ENCODE measurements around the gene PNPO.

Gene PNPO

DNA sequence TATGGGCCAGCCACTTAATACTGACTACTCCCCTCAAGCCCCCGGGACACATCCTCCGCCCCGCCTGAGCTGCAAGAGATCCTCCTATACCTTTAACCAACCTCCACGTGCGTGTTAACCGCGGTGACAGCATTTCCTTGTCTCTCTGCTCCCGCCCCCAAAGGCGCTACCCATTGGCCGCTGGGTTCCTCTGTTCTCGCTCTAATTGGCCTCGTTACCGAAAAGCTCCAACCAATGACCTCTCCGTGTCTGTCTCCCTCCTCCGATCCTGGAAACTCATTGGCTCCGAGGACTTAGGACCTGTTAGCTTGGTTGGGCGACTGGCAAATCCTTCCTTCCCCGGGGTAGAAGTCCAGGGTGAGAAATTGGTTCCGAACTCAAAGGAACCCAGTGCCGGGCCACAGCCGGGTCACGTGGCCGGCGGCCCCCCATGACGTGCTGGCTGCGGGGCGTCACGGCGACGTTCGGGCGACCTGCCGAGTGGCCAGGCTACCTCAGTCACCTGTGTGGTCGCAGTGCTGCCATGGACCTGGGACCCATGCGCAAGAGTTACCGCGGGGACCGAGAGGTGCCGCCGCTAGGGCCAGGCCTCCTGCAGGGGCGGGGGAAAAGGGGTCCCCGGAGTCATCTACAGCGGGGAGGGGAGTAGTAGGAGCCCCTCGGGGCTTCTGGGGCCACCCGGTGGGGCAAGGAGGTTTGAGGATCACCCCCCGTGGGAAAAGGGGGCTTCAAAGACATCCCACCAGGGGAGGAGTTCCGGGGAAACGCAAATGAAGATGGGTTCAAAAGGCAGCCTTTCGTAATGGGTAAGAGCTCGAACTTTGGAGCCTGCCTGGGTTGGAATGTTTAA is at the start of gene PNPO:
TSS of gene PNPO (plus strand) at position 326 of the 850 bp plus-strand sequence. CDS start at position 431, 105 bp downstream.
- peak; percentile 95 for DNase-seq

DNA sequence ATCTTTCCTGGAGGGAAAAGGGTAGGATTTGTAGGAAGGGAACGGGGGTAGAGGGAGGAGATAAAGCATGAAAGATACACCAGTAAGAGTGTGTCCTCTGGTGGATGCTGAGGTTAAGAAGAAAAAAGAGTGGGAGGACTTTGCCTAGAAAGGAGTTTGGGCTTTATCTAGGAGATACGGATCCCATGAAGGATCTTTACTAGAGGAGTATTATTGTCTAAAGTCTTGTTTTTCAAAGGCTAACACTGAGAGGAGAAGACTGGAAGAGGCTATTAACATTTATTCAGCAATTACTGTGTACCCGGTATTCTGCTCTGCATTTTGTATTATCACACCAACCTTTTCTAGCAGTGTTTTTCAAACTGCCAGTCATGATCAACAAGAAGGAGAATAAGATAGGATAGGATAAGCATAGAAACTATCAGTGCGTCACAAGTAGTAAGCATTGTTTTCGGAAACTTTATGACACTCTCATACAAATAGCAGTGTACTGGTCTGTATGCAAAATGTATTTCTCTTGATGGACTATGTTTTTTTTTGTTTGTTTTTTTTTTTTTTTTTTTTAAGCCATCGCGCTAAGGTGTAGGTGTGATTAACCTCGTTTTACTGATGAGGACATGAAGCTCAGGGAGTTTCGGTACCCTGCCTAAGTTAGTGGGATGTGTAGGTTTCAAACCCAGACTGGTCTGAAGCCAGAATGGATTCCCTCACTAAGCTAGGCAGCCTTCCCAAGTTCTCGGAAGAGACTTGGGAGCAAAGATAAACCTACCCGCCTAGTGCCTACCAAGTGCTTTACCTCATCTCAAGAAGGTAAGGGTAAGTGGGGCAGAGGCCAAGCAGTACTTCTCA is 46.6 kb upstream of the PNPO start:
- DNase-seq, result no peak

DNA sequence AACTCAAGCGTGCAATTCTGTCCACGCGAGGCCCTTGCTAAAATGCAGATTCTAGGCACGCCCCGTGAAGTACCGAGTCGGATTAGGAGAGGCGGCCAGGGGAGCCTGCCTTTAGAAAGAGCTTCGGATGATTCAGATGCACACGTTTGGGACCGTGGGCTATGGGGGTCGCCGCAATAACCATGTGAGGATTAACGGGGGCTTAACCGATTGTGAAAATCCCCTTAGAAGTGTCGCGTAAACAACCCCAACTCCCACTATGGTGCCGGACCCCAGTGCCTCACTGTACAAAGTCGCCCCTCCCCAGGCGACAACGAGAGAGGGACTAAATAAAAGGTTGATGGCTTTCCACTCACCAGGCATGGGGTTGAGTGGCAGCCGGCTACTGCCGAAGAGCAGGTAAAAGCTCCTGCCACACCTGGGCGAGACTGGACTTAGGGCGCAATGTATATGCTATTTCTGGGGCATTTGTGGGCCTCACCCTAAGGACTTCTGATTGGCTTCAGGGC is 46.0 kb upstream of the PNPO start:
- no peak for DNase-seq

DNA sequence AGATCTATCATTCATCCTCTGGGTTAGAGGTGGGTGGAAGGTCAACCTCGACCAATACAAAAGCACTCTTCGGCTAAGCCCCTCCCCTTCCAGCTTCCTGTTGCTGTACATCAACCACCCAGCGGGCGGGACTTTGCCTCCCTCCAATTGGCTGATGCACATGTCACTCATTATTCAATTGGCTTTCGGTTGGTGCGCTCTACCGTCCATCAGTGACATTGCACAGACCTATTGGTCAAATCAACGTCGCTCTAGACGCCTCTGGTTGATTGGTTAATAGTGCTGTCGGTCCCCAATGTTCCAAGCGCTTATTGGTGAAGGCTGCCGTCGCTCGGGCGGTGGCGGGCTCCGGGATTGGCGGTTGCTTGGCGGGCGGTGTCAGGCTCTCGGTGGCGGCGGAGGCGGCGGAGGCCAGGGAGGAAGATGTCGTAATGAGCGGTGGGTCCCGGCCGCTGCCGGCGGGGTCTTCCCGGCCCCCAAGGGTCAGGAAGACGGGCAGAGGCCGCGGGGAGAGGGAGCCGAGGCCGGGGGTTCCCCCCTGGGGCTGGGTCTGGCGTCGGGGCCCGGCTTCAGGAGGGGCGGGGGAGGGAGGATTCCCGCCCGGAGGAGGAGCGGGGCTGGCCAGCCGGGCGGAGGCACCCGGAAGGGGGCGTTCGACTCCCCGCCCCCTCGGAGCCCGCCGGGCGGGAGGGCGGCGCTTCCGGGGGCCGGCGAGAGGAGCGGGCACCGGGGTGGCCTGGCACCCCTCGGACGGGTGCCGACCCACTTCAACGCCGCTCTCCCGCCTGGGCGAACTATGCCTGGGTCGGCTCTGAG is 45.3 kb upstream of the PNPO start, which contains the start of gene SP2:
TSS of gene SP2 (plus strand) at position 381 of the 816 bp plus-strand sequence. CDS start at position 432, 51 bp downstream.
- DNase-seq, result peak; percentile 100

DNA sequence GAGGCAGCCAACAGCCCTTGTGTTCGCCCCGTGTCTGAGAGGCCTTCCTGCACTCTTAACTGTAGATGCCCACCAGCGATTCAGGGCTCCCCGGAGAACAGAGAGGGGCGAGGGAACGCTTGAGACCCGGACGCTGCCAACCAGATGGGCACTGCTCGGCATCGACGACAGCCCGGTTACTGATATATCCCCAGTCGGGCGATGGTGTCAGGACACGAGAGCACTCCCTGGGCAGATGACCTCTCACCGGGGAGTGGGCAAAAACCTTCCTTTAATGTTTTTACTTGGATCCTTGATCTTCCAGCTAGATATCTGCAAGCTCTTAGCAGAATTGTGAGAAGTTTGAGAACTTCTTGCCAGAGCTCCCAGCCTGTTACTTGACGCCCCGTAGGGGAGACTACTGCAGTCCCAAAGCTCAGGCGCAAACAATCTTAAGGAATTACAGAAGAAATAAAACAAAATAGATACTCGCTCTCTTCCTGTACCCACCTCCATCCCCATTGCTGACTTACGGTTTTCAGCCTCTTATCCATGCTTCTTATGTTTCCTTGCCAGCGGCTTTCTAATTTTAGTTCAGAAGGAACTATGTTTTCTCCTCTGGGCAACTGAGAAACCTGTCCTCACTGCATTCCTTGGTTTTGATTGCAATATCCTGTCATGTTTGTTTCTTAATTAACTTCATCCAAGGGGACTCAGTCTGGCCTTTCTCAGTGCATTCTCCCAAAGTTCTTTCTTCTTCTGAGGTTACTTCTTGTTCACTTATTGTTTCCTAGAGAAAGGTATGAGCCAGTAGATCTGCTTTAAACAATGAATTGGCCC is 44.5 kb upstream of the PNPO start:
- DNase-seq, result no peak

DNA sequence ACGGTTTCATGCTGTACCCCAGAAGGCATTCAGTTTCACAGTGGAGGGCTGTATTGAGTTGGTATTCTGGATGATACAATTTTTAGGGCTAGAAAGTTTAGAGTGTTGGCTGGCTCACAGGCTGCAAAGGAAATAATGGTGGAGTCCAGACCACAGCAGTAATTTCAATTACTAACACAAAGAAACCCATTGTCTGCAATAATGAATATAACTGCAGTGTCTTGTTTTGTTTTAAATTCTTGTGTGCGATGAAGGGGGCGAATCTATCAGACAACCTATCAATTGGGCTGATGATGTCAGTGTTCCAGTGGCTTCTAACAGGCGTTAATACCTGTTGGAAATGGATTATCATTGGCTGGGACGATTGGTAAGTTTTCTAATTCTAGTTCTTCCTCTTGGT is 43.8 kb upstream of the PNPO start:
- no peak for DNase-seq

DNA sequence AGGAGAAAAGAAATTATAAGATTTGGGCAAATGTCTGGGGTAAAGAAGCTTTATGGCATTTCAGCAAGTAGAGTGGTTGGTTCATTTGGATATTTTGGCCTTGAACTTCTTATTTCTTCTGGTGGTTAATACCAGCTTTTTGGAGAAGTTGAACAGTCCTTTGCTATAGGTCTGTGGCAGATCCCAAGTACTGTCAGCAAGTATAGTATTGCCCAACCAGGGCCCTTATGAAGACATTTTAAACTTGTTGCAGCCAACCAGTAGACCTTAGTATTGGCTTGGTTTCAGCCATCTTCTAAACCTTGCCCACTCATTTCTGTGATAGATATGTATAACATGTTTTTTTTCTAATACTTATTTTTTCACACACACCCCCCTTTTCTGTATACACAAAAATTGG is 43.1 kb upstream of the PNPO start:
- DNase-seq, result no peak

DNA sequence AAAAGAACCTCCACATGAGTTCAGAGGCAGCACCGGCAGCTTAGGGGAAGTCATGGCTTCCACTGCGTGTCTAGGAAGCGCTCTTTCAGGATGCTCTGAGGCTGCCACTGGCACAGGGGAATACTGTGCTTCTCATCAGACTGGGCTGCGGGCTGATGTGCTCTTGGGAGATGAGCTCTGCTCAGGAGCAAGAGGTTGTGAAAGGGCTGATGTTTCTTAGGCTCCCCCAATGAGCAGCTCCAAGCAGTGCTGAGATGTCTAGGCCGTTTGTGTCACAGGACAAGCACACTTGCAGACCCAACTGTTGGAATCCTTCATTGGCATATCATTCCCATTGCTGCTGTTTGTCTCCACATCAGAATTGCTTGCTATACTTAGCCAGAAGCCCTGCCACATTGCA is 41.7 kb upstream of the PNPO start:
- DNase-seq, result no peak

DNA sequence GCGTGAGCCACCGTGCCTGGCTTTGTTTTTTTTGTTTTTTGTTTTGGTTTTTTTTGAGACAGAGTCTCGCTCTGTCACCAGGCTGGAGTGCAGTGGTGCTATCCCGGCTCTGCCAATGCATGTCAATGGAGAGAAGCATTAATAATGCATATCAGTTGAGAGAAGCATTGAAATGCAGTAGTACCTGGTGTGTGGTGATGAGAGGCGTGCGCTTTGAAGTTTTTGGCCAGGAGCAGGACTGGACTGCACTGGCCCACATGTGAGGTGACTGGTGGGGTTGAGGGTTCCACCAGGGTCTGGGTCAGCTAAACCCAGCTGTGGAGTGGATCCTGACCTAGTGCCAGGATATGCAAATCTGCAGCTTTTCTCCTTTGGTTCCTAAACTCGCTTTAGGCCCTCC is 39.9 kb upstream of the PNPO start:
- no peak for DNase-seq

DNA sequence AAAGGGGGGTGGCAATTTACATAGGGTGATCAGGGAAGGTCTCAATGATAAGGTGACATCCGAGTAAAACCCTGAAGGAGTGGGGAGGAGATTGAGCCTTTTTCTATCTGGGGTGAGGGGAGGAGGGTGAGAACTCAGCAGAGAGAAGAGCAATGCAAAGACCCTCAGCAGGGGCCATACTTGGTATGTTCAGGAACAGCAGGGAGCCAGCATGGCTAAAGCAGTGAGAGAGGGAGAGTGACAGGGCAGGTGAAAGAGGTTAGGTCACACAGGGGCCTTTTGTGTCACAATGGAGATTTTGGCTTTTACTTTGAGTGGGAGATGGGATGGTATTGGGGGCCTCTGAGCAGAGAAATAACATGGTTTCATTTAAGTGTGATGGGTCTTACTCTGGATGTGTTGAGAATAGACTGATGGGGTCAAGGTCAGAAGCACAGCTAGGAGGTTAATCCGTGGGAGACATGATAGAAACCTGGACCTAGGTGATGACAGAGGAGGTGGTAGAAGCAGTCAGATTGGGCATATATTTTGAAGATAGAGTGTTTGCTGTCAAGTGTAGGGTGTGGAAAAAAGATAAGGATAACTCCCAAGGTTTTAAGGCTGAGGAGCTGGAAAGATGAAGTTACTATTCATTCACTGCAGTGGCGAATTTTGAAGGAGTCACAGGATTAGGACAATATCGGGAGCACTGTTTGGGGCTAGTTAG is 39.2 kb upstream of the PNPO start:
- DNase-seq, result no peak

DNA sequence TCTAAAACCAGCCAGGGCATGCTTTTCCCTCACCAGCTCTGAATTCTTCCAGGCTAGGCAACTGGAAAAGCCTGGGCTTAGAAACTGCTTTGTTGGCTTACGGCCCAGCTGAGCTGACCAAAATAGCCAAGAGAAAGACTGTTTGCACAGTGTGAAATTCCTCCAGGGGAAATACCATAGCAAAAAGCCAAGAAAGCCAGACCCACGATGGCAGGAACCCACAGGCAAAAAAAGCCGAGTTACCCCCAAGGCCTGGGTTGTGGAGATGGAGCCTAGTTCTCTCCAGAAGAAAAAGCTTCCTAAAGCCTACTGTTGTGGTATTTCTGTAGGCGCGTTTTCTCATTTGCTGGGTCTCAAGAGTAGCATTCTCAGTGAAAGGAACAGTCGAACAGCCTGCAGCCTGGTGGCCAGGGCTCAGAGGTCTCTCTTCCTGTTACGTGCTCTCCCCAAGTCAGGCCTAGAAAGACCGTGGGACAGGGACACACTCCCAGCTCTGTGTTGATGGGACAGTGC is 36.1 kb upstream of the PNPO start:
- DNase-seq, result no peak

DNA sequence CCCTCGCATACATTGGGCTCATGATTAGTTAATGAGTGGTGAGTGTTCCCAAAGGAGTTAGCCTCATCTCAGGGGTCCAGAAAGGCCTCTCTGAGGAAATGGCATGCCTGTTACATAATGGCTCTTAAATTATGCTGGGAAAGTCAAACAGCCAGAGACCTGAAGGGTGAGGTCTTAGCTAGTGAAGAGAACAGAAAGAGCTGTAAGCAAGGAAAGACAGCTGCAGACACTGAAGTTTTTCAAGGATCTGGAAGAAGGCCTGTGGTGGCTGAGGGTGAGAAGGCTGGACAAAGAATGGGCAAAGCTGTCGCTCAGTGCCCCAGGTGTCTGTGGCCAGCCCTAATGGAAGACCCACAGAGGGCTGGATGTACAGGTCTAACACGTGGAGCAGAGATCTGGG is 34.9 kb upstream of the PNPO start:
- no peak for DNase-seq

DNA sequence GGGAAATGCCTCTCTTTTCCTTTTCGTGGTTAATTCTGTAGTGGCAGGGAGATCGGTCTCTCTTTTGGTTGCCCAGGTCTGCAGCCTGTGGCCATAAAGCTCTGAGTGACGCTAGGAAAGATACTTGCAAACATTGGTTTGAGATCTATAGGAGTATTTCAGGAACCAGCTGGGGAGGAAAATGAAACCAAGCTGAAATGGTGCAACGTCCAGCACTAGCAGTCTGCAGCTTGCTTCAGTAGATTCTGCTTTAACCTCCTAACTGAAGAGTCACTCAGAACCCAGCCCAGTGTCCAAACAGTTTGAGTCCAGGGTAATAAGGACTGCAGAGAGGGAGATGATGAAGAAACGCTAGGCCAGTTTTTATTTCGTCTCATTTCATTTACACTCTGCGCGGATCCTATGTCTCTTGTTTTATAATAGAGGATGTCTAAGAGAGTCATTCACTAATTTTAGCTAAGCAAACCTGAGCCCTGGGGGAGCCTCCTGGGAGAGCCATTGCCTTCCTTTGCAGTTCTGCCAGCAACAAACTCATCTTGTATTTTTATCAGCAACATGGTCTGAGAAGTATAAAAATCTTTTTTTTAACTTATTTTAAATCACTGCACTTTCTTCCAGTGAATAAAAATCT is 33.3 kb upstream of the PNPO start:
- DNase-seq, result no peak

DNA sequence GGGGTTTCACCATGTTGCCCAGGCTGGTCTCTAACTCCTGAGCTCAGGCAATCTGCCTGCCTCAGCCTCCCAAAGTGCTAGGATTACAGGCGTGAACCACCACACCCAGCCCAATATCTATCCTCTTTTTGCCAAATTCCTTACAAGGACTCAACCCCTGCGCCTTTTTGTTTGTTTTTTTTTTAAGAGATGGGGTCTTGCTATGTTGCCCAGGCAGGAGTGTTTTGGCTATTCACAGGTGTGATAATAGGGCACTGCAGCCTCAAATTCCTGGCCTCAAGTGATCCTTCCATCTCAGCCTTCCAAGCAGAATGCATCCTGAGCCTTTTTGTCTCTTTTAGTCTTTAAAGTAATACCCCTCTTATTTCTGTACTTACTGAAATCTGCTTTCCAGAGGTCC is 28.3 kb upstream of the PNPO start:
- DNase-seq, result no peak

DNA sequence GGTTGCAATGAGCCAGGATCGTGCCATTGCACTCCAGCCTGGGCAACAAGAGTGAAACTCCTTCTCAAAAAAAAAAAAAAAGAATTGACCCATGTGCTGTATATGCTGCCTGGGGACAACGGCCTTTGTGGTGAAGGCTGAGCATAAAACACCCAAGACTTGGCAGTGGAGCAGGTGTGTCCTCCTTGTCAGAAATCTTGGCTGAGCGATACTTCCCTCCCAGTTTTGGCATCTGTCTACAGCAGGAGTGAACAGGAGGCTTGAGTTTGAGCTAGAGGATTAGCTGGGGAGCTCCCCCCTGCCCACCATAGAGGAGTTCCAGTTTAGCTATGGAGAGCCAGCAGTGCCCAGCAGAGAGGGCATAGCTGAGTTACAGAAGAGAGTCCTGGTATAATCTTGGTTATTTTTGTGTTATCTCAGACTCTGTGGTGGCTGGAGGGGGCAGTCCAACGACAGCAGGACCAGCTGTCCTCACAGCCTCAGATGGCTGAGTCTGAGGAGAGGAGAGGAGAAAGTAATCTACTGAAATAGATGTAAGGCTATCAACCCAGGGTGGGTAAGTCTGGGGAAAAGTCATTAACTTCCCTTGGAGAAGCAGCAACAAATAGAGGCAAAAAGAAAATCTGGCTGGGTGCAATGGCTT is 26.9 kb upstream of the PNPO start:
- no peak for DNase-seq

DNA sequence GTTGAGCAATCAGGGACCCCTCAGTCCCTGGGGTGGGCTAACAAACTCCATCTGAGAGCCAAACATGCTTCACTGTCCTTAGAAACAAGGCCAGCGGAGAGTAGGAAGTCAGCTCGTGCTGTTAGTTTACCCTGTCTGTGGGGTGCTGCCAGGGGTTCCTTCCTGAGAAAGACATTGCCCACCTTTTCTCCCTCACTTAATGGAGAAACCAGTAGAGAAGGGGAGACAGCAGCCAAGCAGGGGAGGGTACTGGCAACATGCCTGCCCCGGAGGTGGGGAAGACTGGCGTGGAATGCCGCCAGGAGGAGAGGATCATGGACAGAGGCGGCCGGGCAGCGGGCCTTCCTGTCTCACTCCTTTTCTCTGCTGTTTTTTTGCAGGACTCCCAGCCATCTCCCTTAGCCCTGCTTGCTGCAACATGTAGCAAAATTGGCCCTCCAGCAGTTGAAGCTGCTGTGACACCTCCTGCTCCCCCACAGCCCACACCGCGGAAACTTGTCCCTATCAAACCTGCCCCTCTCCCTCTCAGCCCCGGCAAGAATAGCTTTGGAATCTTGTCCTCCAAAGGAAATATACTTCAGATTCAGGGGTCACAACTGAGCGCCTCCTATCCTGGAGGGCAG is 25.5 kb upstream of the PNPO start:
- no peak for DNase-seq

DNA sequence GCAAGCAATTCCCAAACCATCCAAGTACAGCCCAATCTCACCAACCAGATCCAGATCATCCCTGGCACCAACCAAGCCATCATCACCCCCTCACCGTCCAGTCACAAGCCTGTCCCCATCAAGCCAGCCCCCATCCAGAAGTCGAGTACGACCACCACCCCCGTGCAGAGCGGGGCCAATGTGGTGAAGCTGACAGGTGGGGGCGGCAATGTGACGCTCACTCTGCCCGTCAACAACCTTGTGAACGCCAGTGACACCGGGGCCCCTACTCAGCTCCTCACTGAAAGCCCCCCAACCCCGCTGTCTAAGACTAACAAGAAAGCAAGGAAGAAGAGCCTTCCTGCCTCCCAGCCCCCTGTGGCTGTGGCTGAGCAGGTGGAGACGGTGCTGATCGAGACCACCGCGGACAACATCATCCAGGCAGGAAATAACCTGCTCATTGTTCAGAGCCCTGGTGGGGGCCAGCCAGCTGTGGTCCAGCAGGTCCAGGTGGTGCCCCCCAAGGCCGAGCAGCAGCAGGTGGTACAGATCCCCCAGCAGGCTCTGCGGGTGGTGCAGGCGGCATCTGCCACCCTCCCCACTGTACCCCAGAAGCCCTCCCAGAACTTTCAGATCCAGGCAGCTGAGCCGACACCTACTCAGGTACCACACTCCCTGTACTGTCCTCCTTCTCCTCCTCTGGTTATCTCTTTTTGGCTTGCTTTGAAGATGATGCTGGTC is 24.7 kb upstream of the PNPO start:
- DNase-seq, result no peak

DNA sequence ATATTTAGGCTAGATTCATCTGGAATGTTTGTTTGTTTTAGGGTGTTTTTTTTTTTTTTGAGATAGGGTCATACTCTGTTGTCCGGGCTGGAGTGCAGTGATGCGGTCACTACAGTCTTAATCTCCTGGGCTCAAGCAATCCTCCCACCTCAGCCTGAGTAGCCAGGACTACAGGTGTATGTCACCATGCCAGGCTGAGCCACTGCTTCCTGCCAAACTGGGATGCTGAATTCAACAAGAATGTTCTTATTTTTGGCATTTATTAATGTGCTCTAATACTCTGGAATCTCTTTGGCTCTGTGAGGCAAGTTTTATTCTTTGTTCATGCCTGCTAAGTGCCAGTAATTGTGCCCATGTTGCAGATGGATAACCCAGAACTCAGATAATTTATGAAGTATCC is 23.8 kb upstream of the PNPO start:
- no peak for DNase-seq

DNA sequence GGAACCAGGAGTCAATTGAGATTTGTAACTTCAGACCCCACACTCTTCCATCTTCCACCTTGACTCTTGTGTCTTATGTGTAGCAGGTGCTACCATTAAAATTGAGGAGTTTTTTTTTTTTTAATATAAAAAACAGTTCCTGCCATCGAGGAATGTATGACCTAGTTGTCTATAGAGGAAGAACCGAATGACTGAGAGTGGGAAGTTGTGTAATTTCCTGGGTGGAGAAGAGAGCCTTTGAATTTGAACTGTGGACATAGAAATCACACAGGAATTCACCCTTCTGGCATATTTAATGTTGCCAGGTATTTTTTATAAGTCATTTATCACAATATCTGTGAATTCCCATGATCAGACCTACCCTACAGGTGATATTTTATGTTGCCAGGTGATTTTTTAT is 23.4 kb upstream of the PNPO start:
- DNase-seq, result no peak

Measured in NCI-H345 (cell line).